Prostate gland (tissue), 2 donors: ENCODE data around the gene CAMKMT. TPM values are rescaled to one million over a fixed set of nuclear protein-coding genes. Genes with fewer than 3 reads are reported as not detected.

Experiments used
- DNase-seq: peaks from one replicate; pipeline ENCODE4 v3.0.0-alpha.2; 2019; ENCODE audit warnings: low spot score
- H3K27ac ChIP-seq, 2 donors: fragments of 200-600 bp; sonication (generic); 2 replicates each; pipeline ENCODE4 v1.5.1; 2017 to 2019
- H3K27me3 ChIP-seq: fragments of 200-600 bp; sonication (generic); replicated peaks from 2 replicates; pipeline ENCODE4 v1.5.1; 2019; ENCODE audit not compliant: insufficient read depth
- H3K36me3 ChIP-seq, 2 donors: fragments of 200-600 bp; sonication (generic); 1 replicate in 1 of 2; 2 replicates in 1 of 2; pipeline versions ENCODE4 v1.5.1 to v1.8.1; 2017 to 2019
- H3K4me1 ChIP-seq: fragments of 200-600 bp; sonication (generic); replicated peaks from 2 replicates; pipeline ENCODE4 v1.5.1; 2019
- H3K4me3 ChIP-seq, 2 donors: fragments of 200-600 bp; sonication (generic); 2 replicates each; pipeline ENCODE4 v1.5.1; 2017 to 2019
- H3K9me3 ChIP-seq: fragments of 200-600 bp; sonication (generic); 2 replicates; pipeline ENCODE4 v1.5.1; 2017
- POLR2A ChIP-seq: fragments of 450-650 bp; IDR thresholded peaks from one replicate; pipeline ENCODE4 v1.6.1; 2016; ENCODE audit warnings: antibody characterized with exemption, mild to moderate bottlenecking
- POLR2AphosphoS5 ChIP-seq: sonication (generic); formaldehyde crosslinking; IDR thresholded peaks from one replicate; pipeline ENCODE4 v1.6.1; 2017; ENCODE audit warnings: antibody characterized with exemption
- WGBS: methylation state at CpG from one replicate; pipeline ENCODE4 v1.1.5; 2018; 5-methylcytosine and 5-hydroxymethylcytosine counted together
- intact Hi-C: fragments of 100-400 bp; cut with DNase I; formaldehyde crosslinking; loops from one replicate; pipeline ENCODE4 v1.14.2; 2022
- total RNA-seq, 2 donors: library from RNA; depleted of rRNA; stranded (reverse); fragments of >200 nt; gene quantifications; one replicate each; pipeline ENCODE4 v1.1.0, GENCODE V29; 2016
- TF ChIP-seq, protein P1 (sequence below), 4 experiments: fragments of 200-600 bp in 2 of 4; fragments of 450-650 bp in 2 of 4; sonication (generic) in 2 of 4; IDR thresholded peaks; 1 replicate in 3 of 4; 2 replicates in 1 of 4; pipeline ENCODE4 v1.5.1; 2016 to 2019; ENCODE audit warnings: antibody characterized with exemption in 4 of 4, mild to moderate bottlenecking in 2 of 4, moderate library complexity in 2 of 4

CAMKMT gene
- total RNA-seq, 2 donors from 2014 or later, result 5.4 to 7.6 TPM

DNA sequence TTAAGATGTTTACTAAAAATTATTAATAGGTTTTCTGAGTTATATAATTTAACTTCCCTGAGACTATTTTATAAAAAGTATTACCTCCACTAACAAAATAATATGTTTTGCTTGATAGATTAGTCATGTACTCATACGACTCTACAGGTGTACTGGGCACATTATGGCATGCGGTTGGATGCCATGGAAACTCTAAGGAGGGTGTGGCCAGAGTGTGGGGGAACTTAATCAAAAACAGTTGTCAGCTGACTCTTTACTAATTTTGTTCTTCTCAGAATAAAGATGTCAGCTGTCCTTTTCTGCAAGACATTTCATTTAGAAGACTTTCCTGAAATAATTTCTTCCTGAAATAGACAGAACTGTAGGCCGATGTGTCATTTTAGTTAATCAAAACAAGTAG is 351.4 kb downstream of the CAMKMT start:
- H3K27me3 ChIP-seq, result no peaks in the 10 kb centered on the region
- H3K36me3 ChIP-seq, result no peaks in the 10 kb centered on the region
- no peak overlapping the region for H3K4me3 ChIP-seq
- intact Hi-C loops, result no loop called here
- no peaks in the 10 kb centered on the region for H3K4me1 ChIP-seq
- WGBS, result 85% methylated on average over 3 of the region's 3 CpGs
- no peaks in the 10 kb centered on the region for H3K9me3 ChIP-seq
- no peak for DNase-seq
- TF ChIP-seq, protein P1, sequence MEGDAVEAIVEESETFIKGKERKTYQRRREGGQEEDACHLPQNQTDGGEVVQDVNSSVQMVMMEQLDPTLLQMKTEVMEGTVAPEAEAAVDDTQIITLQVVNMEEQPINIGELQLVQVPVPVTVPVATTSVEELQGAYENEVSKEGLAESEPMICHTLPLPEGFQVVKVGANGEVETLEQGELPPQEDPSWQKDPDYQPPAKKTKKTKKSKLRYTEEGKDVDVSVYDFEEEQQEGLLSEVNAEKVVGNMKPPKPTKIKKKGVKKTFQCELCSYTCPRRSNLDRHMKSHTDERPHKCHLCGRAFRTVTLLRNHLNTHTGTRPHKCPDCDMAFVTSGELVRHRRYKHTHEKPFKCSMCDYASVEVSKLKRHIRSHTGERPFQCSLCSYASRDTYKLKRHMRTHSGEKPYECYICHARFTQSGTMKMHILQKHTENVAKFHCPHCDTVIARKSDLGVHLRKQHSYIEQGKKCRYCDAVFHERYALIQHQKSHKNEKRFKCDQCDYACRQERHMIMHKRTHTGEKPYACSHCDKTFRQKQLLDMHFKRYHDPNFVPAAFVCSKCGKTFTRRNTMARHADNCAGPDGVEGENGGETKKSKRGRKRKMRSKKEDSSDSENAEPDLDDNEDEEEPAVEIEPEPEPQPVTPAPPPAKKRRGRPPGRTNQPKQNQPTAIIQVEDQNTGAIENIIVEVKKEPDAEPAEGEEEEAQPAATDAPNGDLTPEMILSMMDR (IDR thresholded peaks at IDR 0.05), result no peak
- no peak for TF ChIP-seq POLR2A
- TF ChIP-seq POLR2AphosphoS5, result no peak
- no peak overlapping the region for H3K27ac ChIP-seq

DNA sequence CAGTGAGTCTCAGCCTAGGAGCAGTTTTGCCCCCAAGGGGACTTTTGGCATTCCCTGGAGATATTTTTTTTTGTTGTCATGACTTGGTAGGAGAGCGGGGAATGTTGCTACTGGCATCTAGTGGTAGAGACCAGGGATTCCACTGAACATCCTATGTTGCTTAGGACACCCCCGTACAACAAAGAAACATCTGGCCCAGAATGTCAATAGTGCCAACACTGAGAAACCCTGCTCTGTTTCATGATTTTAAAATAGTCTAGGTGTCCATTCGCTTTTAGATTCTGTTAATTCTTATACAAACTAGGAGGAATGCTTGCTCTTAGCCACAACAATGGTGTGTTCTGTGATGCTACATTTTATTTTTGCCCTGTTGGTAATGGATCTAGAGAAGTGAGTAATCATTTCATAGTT is 353.9 kb downstream of the CAMKMT start:
- WGBS, result 76% methylated on average over 3 of the region's 3 CpGs
- TF ChIP-seq POLR2AphosphoS5 (no peak), POLR2A (no peak)
- TF ChIP-seq, protein P1 (IDR thresholded peaks at IDR 0.05), result peak in 1 of 4 experiments; percentile 5
- no peaks in the 10 kb centered on the region for H3K36me3 ChIP-seq
- H3K4me3 ChIP-seq, result no peak overlapping the region
- H3K27me3 ChIP-seq, result no peaks in the 10 kb centered on the region
- no peak for DNase-seq
- intact Hi-C loops, result no loop called here
- no peaks in the 10 kb centered on the region for H3K9me3 ChIP-seq
- no peaks in the 10 kb centered on the region for H3K4me1 ChIP-seq
- no peak overlapping the region for H3K27ac ChIP-seq

DNA sequence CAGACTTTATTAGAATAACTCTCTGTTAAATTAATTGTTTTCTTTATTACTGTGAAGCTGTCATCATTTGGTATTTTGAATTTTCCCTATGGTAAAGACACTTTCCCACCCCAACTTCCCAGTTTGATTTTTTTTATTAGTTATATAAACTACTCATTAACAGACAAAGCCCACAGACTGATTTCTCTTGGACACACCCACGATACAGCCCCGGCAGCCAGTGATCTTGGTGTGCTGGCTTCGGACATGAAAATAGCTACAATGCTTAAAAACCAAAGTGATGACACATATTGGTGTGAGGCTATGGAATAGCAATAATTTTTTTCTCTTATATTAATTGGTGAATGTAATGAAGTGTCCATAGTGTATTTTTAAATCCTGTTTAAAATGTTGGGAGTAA is 354.4 kb downstream of the CAMKMT start:
- Histone ChIP-seq H3K4me1 (no peaks in the 10 kb centered on the region), H3K36me3 (no peaks in the 10 kb centered on the region), H3K27me3 (no peaks in the 10 kb centered on the region), H3K27ac (no peak overlapping the region), H3K9me3 (no peaks in the 10 kb centered on the region), H3K4me3 (no peak overlapping the region)
- DNase-seq, result no peak
- 80% methylated on average over 3 of the region's 3 CpGs for WGBS
- TF ChIP-seq POLR2A (no peak), POLR2AphosphoS5 (no peak)
- TF ChIP-seq, protein P1 (IDR thresholded peaks at IDR 0.05), result no peak
- intact Hi-C loops, result no loop called here

DNA sequence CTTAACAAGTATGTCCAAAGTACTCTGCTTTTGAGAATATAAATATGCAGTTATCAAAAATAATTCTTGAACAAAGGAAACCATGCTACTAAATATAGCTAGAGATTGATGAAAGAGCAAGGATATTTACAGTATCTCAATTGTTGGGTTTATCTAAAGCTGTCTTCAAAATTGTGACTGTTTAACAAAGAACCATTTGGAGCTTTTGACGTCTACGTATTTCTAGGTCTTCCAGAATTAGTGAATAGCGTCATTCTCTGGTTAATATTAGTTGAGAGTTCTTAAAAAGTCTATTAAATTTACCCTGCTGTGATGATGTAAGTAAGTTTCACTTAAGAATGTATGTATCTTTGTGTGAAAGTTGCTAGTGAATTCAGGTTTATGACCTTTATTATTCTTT is 356.7 kb downstream of the CAMKMT start:
- Histone ChIP-seq H3K9me3 (no peaks in the 10 kb centered on the region), H3K4me3 (no peak overlapping the region), H3K4me1 (no peaks in the 10 kb centered on the region), H3K27me3 (no peaks in the 10 kb centered on the region), H3K36me3 (no peaks in the 10 kb centered on the region), H3K27ac (no peak overlapping the region)
- WGBS, result 96% methylated on average over 3 of the region's 3 CpGs
- DNase-seq, result no peak
- TF ChIP-seq, protein P1 (IDR thresholded peaks at IDR 0.05), result no peak
- TF ChIP-seq POLR2AphosphoS5 (no peak), POLR2A (no peak)
- intact Hi-C loops, result no loop called here

DNA sequence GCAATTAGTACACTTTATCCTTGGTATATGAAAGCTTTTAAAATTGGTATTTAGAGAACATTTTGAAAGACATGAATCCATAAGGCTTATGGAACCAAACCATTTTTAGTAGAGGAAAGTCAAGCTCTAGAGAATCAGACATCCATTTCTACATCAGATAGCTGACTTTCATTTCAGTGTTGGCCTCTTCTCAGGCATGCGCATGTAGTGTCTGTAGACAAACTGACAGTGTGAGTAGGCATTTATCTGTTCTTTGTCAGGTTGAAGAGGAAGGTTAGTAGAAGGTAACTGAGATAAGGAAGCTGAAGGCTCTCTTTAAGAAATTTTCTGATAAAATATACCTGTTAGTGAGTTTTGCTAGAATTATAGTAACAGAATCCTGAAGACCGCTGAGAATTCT is 357.8 kb downstream of the CAMKMT start:
- 96% methylated on average over 2 of the region's 2 CpGs for WGBS
- Histone ChIP-seq H3K36me3 (no peaks in the 10 kb centered on the region), H3K4me3 (no peak overlapping the region), H3K27ac (no peak overlapping the region), H3K4me1 (no peaks in the 10 kb centered on the region), H3K9me3 (no peaks in the 10 kb centered on the region), H3K27me3 (no peaks in the 10 kb centered on the region)
- TF ChIP-seq, protein P1 (IDR thresholded peaks at IDR 0.05), result no peak
- TF ChIP-seq POLR2AphosphoS5 (no peak), POLR2A (no peak)
- no peak for DNase-seq
- intact Hi-C loops, result no loop called here
